Mesenteric fat pad (tissue), 1 donor: ENCODE results near the gene SH3GLB1. TPM values are rescaled to one million over a fixed set of nuclear protein-coding genes. Genes with fewer than 3 reads are reported as not detected.

Experiments used
- DNase-seq: peaks from one replicate; pipeline ENCODE4 v3.0.0-alpha.2; 2020; ENCODE audit warnings: low spot score
- total RNA-seq: library from RNA; stranded (reverse); fragmentation: NEBNext Ultra II Directional; extraction: Animal tissue kit (Norgen Biotek cat#: 25700); gene quantifications from one replicate; pipeline ENCODE4 v1.2.1, GENCODE V29; 2021
- donor health status: DM: yes; HTN: yes; CAD: no.

The SH3GLB1 gene
- total RNA-seq, 1 donor from 2014 or later: 228 TPM

GRCh38 chr1:86731416-86731815 is 27.0 kb downstream of the SH3GLB1 start:
- DNase-seq: no peak

DNA sequence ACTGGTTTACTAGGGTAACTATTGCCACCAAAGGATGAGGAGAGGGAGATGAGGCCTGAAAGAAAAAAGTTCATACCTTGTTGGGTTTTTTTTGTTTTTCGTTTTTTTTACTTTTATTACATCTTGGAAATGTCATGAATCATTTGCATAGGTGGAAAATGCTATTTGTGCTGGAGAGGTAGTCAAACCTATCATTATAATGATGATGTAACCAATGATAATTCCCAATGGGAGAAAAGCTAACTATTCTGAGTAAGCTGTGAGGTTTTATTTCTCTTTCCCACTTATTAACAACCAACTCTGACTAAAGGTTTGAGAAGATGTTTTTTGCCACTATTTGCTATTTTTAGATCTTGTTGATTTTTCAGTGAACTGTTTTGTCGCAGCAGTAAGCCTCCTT is 29.0 kb downstream of the SH3GLB1 start:
- DNase-seq: no peak

DNA sequence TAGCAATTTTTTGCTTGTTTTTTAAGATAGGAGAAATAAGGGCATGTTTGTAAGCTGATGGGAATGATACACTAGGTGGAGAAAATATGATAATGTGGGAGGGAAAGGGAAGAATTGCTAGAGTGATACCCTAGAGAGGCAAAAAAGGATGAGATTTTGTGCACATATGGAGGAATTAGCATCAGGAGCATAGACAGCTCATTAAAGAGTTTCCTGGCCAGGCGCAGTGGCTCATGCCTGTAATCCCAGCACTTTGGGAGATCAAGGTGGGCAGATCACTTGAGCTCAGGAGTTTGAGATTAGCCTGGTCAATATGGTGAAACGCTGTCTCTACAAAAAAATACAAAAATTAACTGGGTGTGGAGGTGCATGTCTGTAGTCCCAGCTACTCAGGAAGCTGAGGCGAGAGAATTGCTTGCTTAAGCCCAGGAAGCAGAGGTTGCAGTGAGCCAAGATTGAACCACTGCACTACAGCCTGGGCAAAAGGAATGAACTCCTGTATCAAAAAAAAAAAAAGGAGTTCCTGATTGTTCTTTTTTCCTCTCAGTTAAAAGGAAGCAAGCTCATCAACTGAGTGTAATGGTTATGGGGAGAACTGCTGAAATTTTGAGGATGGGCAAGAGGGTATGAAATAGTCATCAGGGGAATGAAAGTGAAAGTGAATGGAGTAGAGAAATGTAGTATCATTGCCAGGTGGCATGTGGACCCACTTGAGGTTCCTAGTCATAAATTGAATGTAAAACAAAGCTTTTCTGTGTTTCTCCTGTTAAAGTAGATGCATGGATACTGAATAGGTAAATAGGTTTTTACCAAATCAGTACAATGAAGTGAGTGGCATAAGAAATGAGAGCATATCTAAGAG is 35.5 kb downstream of the SH3GLB1 start:
- DNase-seq: no peak

DNA sequence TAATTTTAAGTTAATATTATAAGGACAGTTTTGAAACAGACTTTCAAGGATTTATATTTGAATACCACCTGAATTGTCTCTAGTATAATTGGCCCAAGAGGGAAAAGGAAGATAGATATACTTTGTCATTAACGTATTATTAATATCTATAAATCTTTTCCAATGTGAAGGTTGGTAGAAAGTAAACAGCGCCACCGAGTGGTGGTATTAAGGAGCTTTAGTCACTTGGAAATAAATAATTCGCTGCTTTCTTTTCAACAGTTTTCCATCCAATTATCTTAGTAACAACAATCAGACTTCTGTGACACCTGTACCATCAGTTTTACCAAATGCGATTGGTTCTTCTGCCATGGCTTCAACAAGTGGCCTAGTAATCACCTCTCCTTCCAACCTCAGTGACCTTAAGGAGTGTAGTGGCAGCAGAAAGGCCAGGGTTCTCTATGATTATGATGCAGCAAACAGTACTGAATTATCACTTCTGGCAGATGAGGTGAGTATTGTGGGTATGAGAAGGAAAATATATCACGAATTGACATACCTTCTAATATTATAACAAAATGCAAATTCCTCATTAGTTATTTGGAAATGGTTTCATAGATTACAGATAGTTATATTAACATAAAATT is 37.7 kb downstream of the SH3GLB1 start:
- no peak for DNase-seq

DNA sequence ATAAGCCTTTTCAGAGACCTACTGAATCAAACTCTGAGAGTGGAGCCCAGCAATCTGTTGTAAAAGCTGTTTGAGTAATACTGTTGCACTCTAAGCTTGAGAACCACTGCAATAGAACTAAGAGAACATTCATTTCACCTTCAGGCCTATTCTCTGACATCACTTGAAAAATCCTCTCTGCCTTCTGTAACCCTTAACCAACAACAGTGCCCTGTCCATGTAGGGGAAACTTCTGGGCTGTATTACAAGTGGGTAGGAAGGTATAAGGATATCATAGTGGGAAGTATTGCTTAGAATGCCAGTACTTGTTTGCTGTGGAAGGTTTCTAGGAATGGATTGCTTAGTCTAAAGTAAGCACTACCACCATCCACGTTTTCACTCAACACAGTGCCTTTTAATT is 42.9 kb downstream of the SH3GLB1 start:
- no peak for DNase-seq

DNA sequence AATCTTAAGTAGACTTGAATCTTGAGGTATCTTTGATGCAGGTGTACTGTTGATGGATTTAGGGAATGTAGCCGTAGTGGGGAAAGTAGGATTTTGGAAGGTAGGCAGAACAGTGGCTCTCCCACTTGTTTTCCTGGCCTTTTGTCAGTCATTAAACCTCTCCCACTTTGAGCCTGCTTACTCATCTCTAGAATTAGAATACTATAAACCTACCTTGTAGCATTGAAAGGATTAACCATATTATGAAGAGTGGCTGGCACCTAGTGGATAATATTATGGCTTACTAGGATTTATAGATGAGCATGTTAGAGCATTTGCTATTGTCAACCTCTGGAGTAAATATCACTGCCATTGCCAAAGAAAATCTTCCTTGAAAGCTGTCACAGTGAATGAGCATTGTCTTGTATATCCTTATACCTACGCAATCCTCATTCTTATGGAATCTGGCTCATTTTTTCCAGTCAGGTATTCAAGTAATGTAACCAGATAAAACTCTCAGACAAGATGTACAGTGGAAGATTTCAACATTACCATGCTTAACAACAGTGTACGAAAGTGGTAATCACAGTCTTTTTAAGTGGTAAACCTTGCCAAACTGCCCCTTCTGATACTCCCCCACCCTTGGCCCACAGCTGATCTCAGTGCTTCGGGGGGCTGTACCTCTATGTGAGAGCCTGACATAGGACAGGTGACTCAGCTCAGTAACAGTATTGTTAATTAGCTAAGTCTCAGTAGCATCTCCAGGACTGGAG is 44.4 kb downstream of the SH3GLB1 start:
- no peak for DNase-seq

- no peak for DNase-seq
Measured at GRCh38 chr1:86750076-86750475, 45.7 kb downstream of the SH3GLB1 start.

DNA sequence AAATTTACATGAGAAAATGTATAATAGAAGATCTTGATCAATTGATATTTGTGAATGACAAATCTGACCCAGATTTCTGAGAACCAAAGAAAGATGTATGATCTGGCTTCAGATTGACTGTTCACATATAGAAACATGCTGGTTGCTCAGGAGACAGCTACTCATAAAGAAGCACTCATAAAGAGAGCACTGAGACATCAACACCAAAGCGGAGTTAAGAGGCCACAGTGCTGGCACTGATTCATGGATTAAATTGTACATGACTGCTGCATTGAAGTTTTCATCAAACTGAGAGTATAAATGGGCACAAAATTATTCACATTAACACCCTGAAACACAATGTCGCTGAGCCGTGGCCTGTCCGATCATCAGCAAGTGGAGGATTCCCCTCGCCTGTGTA is 46.2 kb downstream of the SH3GLB1 start:
- no peak for DNase-seq

DNA sequence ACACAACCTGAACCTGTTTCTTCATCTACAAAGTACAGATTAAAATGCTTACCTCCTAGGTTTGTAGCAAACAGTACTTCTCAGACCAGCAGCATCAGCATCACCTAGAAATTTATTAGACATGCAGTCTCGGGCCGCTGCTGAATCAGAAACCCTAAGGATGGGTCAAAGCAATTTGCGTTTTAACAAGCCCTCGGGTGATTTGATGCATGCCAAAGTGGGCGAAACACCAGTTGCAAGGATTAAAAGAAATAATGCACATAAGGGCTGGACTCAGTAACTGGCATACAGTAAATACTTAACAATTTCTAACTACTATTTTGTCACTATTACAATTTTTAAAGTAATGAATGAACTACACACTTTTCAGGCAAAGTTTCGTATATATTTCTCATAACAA is 47.5 kb downstream of the SH3GLB1 start:
- no peak for DNase-seq

GRCh38 chr1:86753700-86754099 is 49.3 kb downstream of the SH3GLB1 start:
- DNase-seq: no peak

GRCh38 chr1:86754265-86754974 is 50.0 kb downstream of the SH3GLB1 start:
- no peak for DNase-seq

DNA sequence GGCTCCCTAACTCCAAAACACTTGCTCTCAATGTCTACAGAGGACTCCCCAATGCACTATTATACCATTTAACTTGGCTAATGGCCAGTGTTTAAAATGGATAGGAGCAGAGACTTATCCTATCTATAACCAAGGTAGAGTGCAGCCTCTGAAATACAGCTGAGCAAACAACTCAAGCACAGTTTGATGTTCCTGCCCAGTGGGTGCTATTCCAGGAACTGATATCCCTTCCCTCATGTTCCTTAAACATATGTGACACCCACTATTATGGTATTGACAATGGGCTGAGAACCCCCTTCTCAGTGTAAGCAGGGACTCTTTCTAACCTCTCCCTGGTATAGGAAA is 51.7 kb downstream of the SH3GLB1 start:
- DNase-seq: no peak

- DNase-seq: no peak
Measured at GRCh38 chr1:86757272-86757984, 53.1 kb downstream of the SH3GLB1 start.

GRCh38 chr1:86758570-86758969 is 54.2 kb downstream of the SH3GLB1 start:
- DNase-seq: no peak

DNA sequence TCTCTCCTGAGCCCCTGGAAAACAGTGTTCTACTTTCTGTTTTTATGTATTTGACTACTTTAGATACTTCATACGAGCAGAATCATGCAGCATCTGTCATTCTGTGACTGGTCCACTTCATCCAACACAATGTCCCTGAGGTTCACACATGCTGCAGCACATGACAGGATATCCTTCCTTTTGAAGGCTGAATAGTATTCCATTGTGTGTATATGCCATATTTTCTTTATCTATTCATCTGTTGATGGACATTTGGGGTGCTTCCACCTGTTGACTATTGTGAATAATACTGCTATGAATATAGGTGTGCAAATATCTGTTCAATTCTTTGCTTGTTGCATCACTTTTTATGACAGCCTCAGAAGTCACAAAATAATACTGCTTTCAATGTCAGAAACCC is 55.8 kb downstream of the SH3GLB1 start:
- DNase-seq: no peak

- DNase-seq: no peak
Measured at GRCh38 chr1:86762336-86762735, 58.0 kb downstream of the SH3GLB1 start.

DNA sequence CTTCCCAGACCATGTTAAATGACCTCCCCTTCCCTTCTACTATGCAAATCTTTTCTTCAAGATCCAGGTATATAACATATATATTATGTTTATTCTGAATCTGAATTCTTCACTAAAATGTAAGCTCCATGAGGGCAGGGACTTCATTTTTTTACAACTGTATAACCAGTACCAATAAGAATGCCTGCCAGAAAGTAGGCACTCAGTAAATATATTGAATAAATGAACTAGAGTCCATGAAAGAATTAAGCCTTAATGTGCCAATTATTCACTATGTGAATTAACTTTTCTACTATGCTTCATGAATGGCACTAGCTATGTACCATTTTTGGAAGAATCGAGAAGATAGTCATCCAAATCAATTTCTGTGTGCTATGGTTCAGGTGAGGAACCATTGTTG is 60.1 kb downstream of the SH3GLB1 start:
- DNase-seq: no peak

GRCh38 chr1:86765073-86765472 is 60.7 kb downstream of the SH3GLB1 start:
- DNase-seq: no peak

DNA sequence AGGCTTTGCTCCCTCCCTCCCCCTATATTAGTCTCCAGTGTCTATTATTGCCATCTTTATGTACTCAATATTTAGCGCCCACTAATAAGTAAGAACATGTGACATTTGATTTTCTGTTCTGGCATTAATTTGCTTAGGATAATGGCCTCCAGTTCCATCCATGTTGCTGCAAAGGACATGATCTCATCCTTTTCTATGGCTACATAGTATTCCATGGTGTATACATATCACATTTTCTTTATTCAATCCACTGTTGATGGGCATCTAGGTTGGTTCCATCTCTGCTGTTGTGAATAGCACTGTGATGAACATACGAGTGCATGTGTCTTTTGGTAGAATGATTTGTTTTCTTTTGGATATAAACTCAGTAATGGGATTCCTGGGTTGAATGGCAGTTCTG is 61.3 kb downstream of the SH3GLB1 start:
- no peak for DNase-seq

GRCh38 chr1:86768554-86768953 is 64.2 kb downstream of the SH3GLB1 start:
- no peak for DNase-seq

- DNase-seq: no peak
Measured at GRCh38 chr1:86769065-86769464, 64.7 kb downstream of the SH3GLB1 start.
